ENCODE measurements around the gene UBE2V1. TPM values are rescaled to one million over a fixed set of nuclear protein-coding genes. Genes with fewer than 3 reads are reported as not detected.
"Not testable (repeated sequence)": the region's sequence is repeated elsewhere in the genome, so short reads cannot be mapped to it uniquely, and the experiment has no call there.

UBE2V1 gene
- total RNA-seq, 1 experiment from 2014 or later: 65.1 TPM

GRCh38 chr20:50082056-50082455 lies 30.9 kb downstream of the UBE2V1 start:
- H3K4me3 ChIP-seq (ENCODE audit: insufficient read depth, low read depth, low read length); H3K36me3 ChIP-seq (replicated peaks; ENCODE audit: control insufficient read depth, insufficient read depth, low read length); DNase-seq; H3K27me3 ChIP-seq (ENCODE audit: control insufficient read depth, insufficient read depth, low read length): not testable (repeated sequence)

GRCh38 chr20:50077818-50078601 lies 34.9 kb downstream of the UBE2V1 start:
- Histone ChIP-seq H3K27me3 (ENCODE audit: control insufficient read depth, insufficient read depth, low read length) (no peaks in the 10 kb centered on the region), H3K36me3 (replicated peaks; ENCODE audit: control insufficient read depth, insufficient read depth, low read length) (peaks cover 5% of the 10 kb centered on the region), H3K4me3 (ENCODE audit: insufficient read depth, low read depth, low read length) (no peak overlapping the region)
- DNase-seq: no peak

DNA sequence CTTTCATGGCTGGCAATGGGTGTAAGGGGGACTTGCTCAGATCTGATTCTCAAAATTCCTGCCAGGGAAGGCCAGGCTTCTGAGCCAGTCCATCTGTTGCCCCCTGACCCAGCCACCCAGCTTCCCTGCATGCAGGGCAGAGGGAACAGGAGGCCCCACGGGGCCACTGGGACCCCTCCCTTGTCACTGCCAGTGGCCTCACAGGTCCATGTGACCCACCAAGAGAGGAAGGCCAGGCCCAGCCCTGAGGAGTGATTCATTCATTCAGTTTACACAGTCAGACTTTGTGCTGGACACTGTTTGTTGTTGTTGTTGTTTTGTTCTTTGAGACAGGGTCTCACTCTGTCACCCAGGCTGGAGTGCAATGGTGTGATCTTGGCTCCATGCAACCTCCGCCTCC lies 39.5 kb downstream of the UBE2V1 start:
- no peaks in the 10 kb centered on the region for H3K27me3 ChIP-seq (ENCODE audit: control insufficient read depth, insufficient read depth, low read length)
- no peak for DNase-seq
- no peak overlapping the region for H3K4me3 ChIP-seq (ENCODE audit: insufficient read depth, low read depth, low read length)
- H3K36me3 ChIP-seq (replicated peaks; ENCODE audit: control insufficient read depth, insufficient read depth, low read length): no peaks in the 10 kb centered on the region

- no peaks in the 10 kb centered on the region for H3K27me3 ChIP-seq (ENCODE audit: control insufficient read depth, insufficient read depth, low read length)
- peak; percentile 98 for DNase-seq
Measured at GRCh38 chr20:50071039-50071888, 41.7 kb downstream of the UBE2V1 start.

GRCh38 chr20:50070361-50070760 lies 42.6 kb downstream of the UBE2V1 start:
- DNase-seq: peak; percentile 41
- no peaks in the 10 kb centered on the region for H3K27me3 ChIP-seq (ENCODE audit: control insufficient read depth, insufficient read depth, low read length)
- no peak overlapping the region for H3K4me3 ChIP-seq (ENCODE audit: insufficient read depth, low read depth, low read length)
- no peaks in the 10 kb centered on the region for H3K36me3 ChIP-seq (replicated peaks; ENCODE audit: control insufficient read depth, insufficient read depth, low read length)

More at GRCh38 chr20:50071039-50071888, 41.7 kb downstream of the UBE2V1 start:
- Histone ChIP-seq H3K4me3 (ENCODE audit: insufficient read depth, low read depth, low read length) (peak overlapping the region; percentile 32), H3K36me3 (replicated peaks; ENCODE audit: control insufficient read depth, insufficient read depth, low read length) (no peaks in the 10 kb centered on the region)

GRCh38 chr20:50068041-50068651 lies 44.8 kb downstream of the UBE2V1 start:
- no peaks in the 10 kb centered on the region for H3K27me3 ChIP-seq (ENCODE audit: control insufficient read depth, insufficient read depth, low read length)
- H3K36me3 ChIP-seq (replicated peaks; ENCODE audit: control insufficient read depth, insufficient read depth, low read length): no peaks in the 10 kb centered on the region
- peak; percentile 52 for DNase-seq
- no peak overlapping the region for H3K4me3 ChIP-seq (ENCODE audit: insufficient read depth, low read depth, low read length)

DNA sequence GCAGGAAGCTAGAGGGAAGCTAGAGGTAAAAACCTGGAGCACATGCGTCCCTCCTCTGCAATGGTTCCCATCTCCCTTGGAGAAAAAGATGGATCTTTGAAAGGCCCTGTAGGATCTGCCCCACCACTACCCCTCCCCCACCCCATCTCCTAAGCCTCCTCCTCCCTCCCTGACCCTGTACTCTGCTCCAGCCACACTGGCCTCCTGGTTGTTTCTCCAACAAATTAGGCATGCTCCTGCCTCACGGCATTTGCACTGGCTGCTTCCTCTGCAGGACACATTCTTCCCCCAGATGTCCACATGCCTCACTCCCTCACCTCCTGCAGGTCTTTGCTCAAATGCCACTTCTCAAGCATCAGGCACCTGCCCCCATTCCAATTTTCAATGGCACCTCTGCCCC lies 45.5 kb downstream of the UBE2V1 start:
- no peaks in the 10 kb centered on the region for H3K27me3 ChIP-seq (ENCODE audit: control insufficient read depth, insufficient read depth, low read length)
- H3K36me3 ChIP-seq (replicated peaks; ENCODE audit: control insufficient read depth, insufficient read depth, low read length): no peaks in the 10 kb centered on the region
- DNase-seq: peak; percentile 71
- H3K4me3 ChIP-seq (ENCODE audit: insufficient read depth, low read depth, low read length): no peak overlapping the region

GRCh38 chr20:50067018-50067417 lies 45.9 kb downstream of the UBE2V1 start:
- Histone ChIP-seq H3K36me3 (replicated peaks; ENCODE audit: control insufficient read depth, insufficient read depth, low read length) (no peaks in the 10 kb centered on the region), H3K27me3 (ENCODE audit: control insufficient read depth, insufficient read depth, low read length) (no peaks in the 10 kb centered on the region), H3K4me3 (ENCODE audit: insufficient read depth, low read depth, low read length) (no peak overlapping the region)
- no peak for DNase-seq

DNA sequence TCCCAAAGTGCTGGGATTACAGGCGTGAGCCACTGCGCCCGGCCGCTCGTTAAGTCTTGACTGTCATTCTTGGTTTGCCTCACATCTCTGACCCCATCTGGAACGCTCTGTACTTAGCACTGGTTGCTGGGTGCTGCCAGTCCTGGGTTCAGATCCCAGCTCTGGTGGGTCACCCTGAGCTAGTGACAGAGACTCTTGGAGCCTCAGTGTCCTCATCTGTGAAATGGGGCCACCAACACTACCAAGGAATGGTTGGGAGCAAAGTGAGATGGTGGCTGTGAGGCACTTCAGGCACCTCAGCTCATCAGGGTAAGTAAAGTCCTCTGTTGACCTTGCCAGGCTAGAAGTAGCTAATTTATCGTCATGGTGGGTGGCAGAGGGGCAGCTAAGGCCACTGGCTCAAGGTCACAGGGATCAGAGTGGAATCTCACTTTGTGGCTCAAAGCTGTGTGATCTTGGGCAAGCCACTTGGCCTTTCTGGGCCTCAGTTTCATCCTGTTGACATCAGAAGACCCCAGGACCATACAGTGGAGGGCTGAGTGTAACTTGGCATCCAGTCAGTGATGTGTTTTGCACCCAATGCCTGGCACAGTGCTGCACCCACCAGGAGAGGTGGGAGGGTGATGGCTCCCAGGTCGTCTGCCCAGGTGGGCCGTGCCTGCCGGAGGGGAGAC lies 46.7 kb downstream of the UBE2V1 start:
- no peak for DNase-seq
- Histone ChIP-seq H3K4me3 (ENCODE audit: insufficient read depth, low read depth, low read length) (no peak overlapping the region), H3K27me3 (ENCODE audit: control insufficient read depth, insufficient read depth, low read length) (no peaks in the 10 kb centered on the region), H3K36me3 (replicated peaks; ENCODE audit: control insufficient read depth, insufficient read depth, low read length) (no peaks in the 10 kb centered on the region)

GRCh38 chr20:50065325-50065615 lies 47.7 kb downstream of the UBE2V1 start:
- H3K27me3 ChIP-seq (ENCODE audit: control insufficient read depth, insufficient read depth, low read length): no peaks in the 10 kb centered on the region
- no peaks in the 10 kb centered on the region for H3K36me3 ChIP-seq (replicated peaks; ENCODE audit: control insufficient read depth, insufficient read depth, low read length)
- H3K4me3 ChIP-seq (ENCODE audit: insufficient read depth, low read depth, low read length): no peak overlapping the region
- no peak for DNase-seq

DNA sequence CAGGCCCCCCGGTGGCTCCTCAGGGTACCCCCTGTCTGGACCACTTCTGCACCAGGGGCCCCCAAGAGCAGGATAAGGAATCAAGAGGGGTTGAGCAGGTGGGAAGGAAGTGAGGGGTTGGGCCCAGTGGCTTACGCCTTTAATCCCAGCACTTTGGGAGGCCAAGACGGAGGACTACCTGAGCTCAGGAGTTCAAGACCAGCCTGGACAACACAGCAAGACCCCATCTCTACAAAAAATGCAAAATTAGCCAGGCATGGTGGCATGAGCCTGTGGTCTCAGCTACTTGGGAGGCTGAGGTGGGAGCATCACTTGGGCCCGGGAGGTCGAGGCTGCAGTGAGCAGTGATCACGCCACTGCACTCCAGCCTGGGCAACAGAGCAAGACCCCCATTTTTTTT lies 49.2 kb downstream of the UBE2V1 start:
- DNase-seq; H3K27me3 ChIP-seq (ENCODE audit: control insufficient read depth, insufficient read depth, low read length); H3K4me3 ChIP-seq (ENCODE audit: insufficient read depth, low read depth, low read length); H3K36me3 ChIP-seq (replicated peaks; ENCODE audit: control insufficient read depth, insufficient read depth, low read length): not testable (repeated sequence)

DNA sequence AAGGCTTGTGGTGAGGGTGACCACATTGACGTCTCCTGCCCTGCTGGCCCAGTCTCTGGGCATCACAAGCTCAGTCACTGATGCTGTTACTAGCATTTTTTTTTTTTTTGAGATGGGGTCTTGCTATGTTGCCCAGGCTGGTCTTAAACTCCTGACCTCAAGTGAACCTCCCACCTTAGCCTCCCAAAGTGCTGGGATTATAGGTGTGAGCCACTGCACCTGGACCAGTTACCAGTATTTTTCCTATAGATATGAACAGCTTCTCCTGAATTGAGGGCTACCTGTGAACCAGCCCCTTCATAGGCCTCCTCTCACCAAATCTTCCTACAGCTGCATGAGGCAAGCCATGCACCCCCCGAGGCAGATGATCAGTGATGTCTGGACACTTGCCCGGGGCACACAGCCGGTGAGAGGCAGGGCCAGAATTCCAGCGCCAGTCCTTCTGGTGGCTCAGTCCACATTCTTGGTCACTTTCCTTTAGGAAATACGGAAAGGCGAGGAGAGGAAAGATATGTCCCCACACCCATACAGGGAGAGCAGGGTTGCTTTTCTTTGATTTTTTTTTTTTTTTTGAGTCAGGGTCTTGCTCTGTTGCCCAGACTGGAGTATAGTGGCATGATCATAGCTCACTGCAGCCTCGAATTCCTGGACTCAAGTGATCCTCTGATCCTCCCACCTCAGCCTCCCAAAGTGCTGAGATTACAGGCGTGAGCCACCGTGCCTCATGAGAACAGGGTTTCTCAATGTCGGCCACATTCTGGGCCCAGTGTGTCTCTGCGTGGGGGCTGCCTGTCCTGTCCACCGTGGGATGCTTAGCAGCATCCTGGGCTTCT lies 50.7 kb downstream of the UBE2V1 start:
- H3K36me3 ChIP-seq (replicated peaks; ENCODE audit: control insufficient read depth, insufficient read depth, low read length): no peaks in the 10 kb centered on the region
- no peak overlapping the region for H3K4me3 ChIP-seq (ENCODE audit: insufficient read depth, low read depth, low read length)
- DNase-seq: no peak
- H3K27me3 ChIP-seq (ENCODE audit: control insufficient read depth, insufficient read depth, low read length): no peaks in the 10 kb centered on the region

DNA sequence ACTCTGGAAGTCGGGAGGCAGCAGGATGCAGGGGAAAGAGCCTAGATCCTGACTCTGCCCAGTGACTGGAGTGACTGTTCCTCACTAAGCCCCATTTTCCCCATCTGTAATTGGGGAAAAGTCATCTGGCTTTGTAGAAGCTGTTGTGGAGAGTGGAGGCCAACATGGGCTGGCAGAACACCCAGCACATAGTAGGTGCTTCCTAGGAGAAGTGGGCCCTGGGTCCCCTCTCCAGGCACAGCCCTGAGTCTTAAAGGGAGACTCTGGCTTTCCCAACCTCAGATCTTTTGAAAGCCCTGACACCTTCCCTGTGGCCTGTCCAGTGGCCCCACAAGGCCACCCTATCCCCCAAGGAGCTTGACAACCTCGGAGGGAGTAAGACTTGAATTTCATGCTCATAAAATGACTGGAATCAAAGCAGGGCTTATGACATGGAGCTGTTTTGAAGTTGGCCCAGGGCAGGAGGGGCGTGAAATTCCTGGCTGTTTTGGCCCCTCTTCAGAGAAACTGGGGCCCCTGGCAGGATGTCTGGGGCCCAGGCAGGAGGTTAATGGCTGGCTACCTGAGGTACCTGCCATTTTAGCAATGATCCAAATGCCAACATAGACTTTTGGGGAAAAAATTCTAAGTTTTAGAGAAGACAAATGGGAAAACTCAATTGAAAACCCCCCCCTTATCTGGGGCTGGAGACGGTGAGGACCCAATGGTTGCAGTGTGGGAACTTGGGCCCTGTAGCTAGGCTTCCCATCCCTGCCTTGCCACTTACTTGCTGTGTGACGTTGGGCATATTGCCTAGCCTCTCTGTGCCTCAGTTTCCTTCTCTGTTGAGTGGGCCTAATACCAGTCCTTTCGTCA lies 51.6 kb downstream of the UBE2V1 start:
- Histone ChIP-seq H3K36me3 (replicated peaks; ENCODE audit: control insufficient read depth, insufficient read depth, low read length) (no peaks in the 10 kb centered on the region), H3K4me3 (ENCODE audit: insufficient read depth, low read depth, low read length) (no peak overlapping the region), H3K27me3 (ENCODE audit: control insufficient read depth, insufficient read depth, low read length) (no peaks in the 10 kb centered on the region)
- DNase-seq: no peak
